PFSK-1 (cell line): ENCODE data around the gene RPGRIP1L.

Source experiments
- POLR2AphosphoS5 ChIP-seq: IDR thresholded peaks from 2 replicates; pipeline ENCODE4 v1.6.1; 2012; ENCODE audit warnings: low read depth, mild to moderate bottlenecking, control low read depth, low read length, moderate library complexity
- TF ChIP-seq, protein P1 (sequence below), 2 experiments: IDR thresholded peaks; 2 replicates each; pipeline versions ENCODE4 v1.6.1 to v1.8.0; 2011 to 2012; ENCODE audit warnings: low read depth in 2 of 2, low read length in 2 of 2, control low read depth in 1 of 2, inconsistent platforms in 1 of 2, mild to moderate bottlenecking in 1 of 2, moderate library complexity in 1 of 2; ENCODE audit not compliant: insufficient read depth in 1 of 2

DNA sequence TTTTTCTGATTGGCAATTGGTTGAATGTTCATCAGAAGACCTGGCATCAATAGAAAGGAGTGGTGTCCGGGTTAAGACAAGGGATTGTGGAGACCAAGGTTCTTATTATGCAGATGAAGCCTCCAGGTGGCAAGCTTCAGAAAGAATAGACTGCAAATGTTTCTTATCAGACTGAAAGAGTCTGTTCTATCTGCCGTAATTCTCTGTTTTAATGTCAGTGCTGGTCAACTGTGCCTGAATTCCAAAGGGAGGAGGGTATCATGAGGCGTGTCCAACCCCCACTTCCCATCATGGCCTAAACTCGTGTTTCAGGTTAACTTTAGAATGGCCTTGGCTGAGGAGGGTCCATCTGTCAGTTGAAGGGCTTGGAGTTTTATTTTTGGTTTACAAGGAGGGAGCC lies 140.2 kb downstream of the RPGRIP1L start:
- no peak for TF ChIP-seq POLR2AphosphoS5
- TF ChIP-seq, protein P1, sequence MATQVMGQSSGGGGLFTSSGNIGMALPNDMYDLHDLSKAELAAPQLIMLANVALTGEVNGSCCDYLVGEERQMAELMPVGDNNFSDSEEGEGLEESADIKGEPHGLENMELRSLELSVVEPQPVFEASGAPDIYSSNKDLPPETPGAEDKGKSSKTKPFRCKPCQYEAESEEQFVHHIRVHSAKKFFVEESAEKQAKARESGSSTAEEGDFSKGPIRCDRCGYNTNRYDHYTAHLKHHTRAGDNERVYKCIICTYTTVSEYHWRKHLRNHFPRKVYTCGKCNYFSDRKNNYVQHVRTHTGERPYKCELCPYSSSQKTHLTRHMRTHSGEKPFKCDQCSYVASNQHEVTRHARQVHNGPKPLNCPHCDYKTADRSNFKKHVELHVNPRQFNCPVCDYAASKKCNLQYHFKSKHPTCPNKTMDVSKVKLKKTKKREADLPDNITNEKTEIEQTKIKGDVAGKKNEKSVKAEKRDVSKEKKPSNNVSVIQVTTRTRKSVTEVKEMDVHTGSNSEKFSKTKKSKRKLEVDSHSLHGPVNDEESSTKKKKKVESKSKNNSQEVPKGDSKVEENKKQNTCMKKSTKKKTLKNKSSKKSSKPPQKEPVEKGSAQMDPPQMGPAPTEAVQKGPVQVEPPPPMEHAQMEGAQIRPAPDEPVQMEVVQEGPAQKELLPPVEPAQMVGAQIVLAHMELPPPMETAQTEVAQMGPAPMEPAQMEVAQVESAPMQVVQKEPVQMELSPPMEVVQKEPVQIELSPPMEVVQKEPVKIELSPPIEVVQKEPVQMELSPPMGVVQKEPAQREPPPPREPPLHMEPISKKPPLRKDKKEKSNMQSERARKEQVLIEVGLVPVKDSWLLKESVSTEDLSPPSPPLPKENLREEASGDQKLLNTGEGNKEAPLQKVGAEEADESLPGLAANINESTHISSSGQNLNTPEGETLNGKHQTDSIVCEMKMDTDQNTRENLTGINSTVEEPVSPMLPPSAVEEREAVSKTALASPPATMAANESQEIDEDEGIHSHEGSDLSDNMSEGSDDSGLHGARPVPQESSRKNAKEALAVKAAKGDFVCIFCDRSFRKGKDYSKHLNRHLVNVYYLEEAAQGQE (IDR thresholded peaks at IDR 0.05; ENCODE audit: insufficient read depth in 1 of 2, low read depth in 2 of 2, low read length in 2 of 2): no peak
